Naive B cell (primary cell): ENCODE results near the gene MORC4. TPM values are rescaled to one million over a fixed set of nuclear protein-coding genes. Genes with fewer than 3 reads are reported as not detected.

ENCODE experiments used
- ATAC-seq, 2 donors: fragments of 150-1000 bp; cut with Tn5 transposase; 2 replicates each; pipeline ENCODE4 v1.10.0; 2021; ENCODE audit warnings: low read depth in 2 of 2, mild to moderate bottlenecking in 2 of 2, moderate library complexity in 2 of 2
- DNase-seq: peaks from one replicate; pipeline ENCODE4 v3.0.0; 2022
- H3K27ac Mint-ChIP-seq, 6 donors: one replicate each; pipeline ENCODE4 v1.8.0; 2020 to 2022; ENCODE audit warnings: mild to moderate bottlenecking in 6 of 6, mixed read lengths in 6 of 6, moderate library complexity in 5 of 6, inconsistent platforms in 2 of 6
- H3K27me3 Mint-ChIP-seq, 3 donors: one replicate each; pipeline ENCODE4 v1.8.0; 2021 to 2022; ENCODE audit warnings: mixed read lengths in 3 of 3, mild to moderate bottlenecking in 1 of 3
- H3K36me3 Mint-ChIP-seq, 2 donors: one replicate each; pipeline ENCODE4 v1.8.0; 2020 to 2022; ENCODE audit warnings: mixed read lengths in 2 of 2, inconsistent platforms in 1 of 2, mild to moderate bottlenecking in 1 of 2
- H3K4me1 Mint-ChIP-seq, 3 donors: one replicate each; pipeline ENCODE4 v1.8.0; 2020 to 2022; ENCODE audit warnings: mixed read lengths in 3 of 3, inconsistent platforms in 1 of 3, mild to moderate bottlenecking in 1 of 3, moderate library complexity in 1 of 3
- H3K4me3 Mint-ChIP-seq, 8 donors: one replicate each; pipeline ENCODE4 v1.8.0; 2020 to 2022; ENCODE audit warnings: mild to moderate bottlenecking in 8 of 8, mixed read lengths in 8 of 8, moderate library complexity in 8 of 8, inconsistent platforms in 2 of 8
- H3K9me3 Mint-ChIP-seq, 7 donors: one replicate each; pipeline ENCODE4 v1.8.0; 2020 to 2022; ENCODE audit warnings: mixed read lengths in 7 of 7, mild to moderate bottlenecking in 5 of 7, inconsistent platforms in 2 of 7, moderate library complexity in 1 of 7
- polyA plus RNA-seq, 6 donors: library from polyadenylated mRNA; unstranded; fragments of 300-500 nt; fragmentation: Illumina TruSeq; gene quantifications; one replicate each; pipeline ENCODE4 v1.2.3, GENCODE V29; 2021; ENCODE audit warnings: low read depth in 6 of 6

Gene MORC4
- polyA plus RNA-seq, 6 donors from 2014 or later, result 0.14 to 4.3 (median 3.5) TPM

- Mint-ChIP-seq H3K36me3 (no peaks in the 10 kb centered on the region), H3K4me1 (no peaks in the 10 kb centered on the region), H3K9me3 (peaks cover 0 to 1% (median 0%) of the 10 kb centered on the region in 7 donors), H3K4me3 (no peak overlapping the region), H3K27ac (no peak overlapping the region), H3K27me3 (peaks cover 0 to 39% (median 10%) of the 10 kb centered on the region in 3 donors)
- DNase-seq (no peak), ATAC-seq (no peak)
Observed at GRCh38 chrX:106897259-106897658, 102.8 kb downstream of the MORC4 start.

- H3K36me3 Mint-ChIP-seq, result no peaks in the 10 kb centered on the region
- peaks cover 10 to 47% (median 15%) of the 10 kb centered on the region in 3 donors for H3K27me3 Mint-ChIP-seq
- DNase-seq (no peak), ATAC-seq (no peak)
- peak overlapping the region in 1 of 8 donors; percentile 63 for H3K4me3 Mint-ChIP-seq
- no peak overlapping the region for H3K27ac Mint-ChIP-seq
- peaks cover 0 to 1% (median 0%) of the 10 kb centered on the region in 7 donors for H3K9me3 Mint-ChIP-seq
- no peaks in the 10 kb centered on the region for H3K4me1 Mint-ChIP-seq
Observed at GRCh38 chrX:106894978-106895452, 105.0 kb downstream of the MORC4 start.

GRCh38 chrX:106894392-106894909 lies 105.6 kb downstream of the MORC4 start:
- Mint-ChIP-seq H3K27me3 (peaks cover 10 to 52% (median 15%) of the 10 kb centered on the region in 3 donors), H3K27ac (no peak overlapping the region)
- DNase-seq, result peak; percentile 24

GRCh38 chrX:106891762-106892460 lies 108.1 kb downstream of the MORC4 start:
- H3K36me3 Mint-ChIP-seq, result no peaks in the 10 kb centered on the region
- H3K27me3 Mint-ChIP-seq, result peaks cover 18 to 59% (median 21%) of the 10 kb centered on the region in 3 donors
- H3K4me1 Mint-ChIP-seq, result no peaks in the 10 kb centered on the region

More at GRCh38 chrX:106894392-106894909, 105.6 kb downstream of the MORC4 start:
- Mint-ChIP-seq H3K4me1 (no peaks in the 10 kb centered on the region), H3K36me3 (no peaks in the 10 kb centered on the region), H3K4me3 (no peak overlapping the region), H3K9me3 (peaks cover 0 to 1% (median 0%) of the 10 kb centered on the region in 7 donors)
- peak in 1 of 2 donors; percentile 40 for ATAC-seq

More at GRCh38 chrX:106891762-106892460, 108.1 kb downstream of the MORC4 start:
- Mint-ChIP-seq H3K9me3 (peaks cover 0 to 6% (median 0%) of the 10 kb centered on the region in 7 donors), H3K27ac (no peak overlapping the region), H3K4me3 (no peak overlapping the region)
- no peak for DNase-seq
- ATAC-seq, result no peak

Other genes with a start within 250 kb of the MORC4 start
- under 1 TPM in 5 of 6 donors, not detected in 1; 0.13 to 0.63 (median 0.30) TPM for gene TBC1D8B, start 197.5 kb downstream of the MORC4 start, polyA plus RNA-seq
- not detected for gene RIPPLY1, start 96.9 kb downstream of the MORC4 start, polyA plus RNA-seq
- not detected for gene CLDN2, start 79.8 kb downstream of the MORC4 start, polyA plus RNA-seq
- gene RBM41, start 118.6 kb upstream of the MORC4 start, polyA plus RNA-seq, result 10 to 100 TPM; 11.7 to 27.2 (median 13.2) TPM
- 1 to 10 TPM in 4 of 6 donors, under 1 TPM in 1, not detected in 1; 0.86 to 4.5 (median 1.8) TPM for gene NUP62CL, start 206.2 kb upstream of the MORC4 start, polyA plus RNA-seq
- gene DNAAF6, start 206.4 kb upstream of the MORC4 start, polyA plus RNA-seq, result not detected